CD4-positive, alpha-beta T cell treated with Interleukin-21 for 1 hour (primary cell): ENCODE measurements around the gene PGC.

ENCODE experiments used
- DNase-seq: peaks from one replicate; pipeline ENCODE4 v3.0.0-alpha.2; 2020

The PGC gene

DNA sequence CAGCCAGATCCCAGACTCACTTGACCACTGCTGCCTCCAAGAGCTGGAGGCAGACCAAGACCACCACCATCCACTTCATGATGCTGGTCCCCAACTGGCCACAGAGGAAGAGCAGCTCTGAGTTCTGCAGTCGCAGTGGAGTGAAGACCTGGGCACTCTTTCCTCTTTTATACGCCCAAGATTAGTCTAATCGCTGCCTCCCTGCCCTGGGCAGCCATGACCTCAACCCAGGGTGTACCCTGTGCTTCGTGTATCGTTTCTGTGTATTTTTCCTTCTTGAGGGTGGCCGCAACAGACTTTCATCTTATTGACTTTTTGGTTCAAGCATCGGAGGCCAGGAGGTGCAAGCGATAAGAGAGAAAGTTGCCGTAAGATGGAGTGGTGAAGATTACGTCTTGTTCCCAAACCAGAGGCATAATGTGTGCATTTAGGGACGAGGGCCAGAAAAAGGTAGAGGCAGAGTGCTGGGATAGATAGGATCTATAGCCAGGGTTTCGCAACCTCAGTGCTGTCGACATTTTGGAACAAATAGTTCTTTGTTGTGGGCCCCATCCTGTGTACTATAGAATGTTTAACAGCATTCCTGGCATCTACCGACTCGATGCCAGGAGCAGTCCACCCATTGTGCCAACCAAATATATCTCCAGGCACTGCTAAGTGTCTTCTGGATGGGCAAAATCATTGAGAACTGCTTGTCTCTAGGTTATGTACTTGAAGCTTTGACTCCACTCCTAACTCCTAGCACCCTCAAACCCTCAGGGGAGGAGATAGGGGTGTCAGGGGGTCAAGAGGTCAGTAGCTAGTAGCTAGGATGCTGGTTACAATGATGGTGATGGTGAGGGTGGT lies at the start of gene PGC:
PGC (minus strand) TSS at position 142 of the 846 bp plus-strand sequence; CDS start at position 79, 63 bp downstream.
- no peak for DNase-seq

DNA sequence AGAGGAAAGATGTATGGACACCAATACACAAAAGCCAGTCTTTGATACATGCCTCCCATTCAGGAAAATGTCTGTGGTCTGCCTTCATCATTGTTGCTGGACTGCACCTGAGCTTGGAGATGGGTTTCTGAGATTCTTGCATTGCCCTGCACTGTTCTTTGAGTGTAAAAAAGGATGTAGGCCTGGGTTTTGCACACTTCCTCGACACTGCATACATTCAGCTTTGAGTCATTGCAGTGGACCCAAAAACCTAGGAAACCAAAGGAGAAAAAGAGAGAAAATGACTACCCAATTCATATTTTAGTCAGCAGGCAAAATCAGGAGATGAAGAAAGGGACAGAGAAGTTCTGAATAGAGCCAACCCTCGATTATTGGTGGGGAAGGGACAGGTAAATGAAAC lies 49.3 kb upstream of the PGC start:
- DNase-seq: no peak

DNA sequence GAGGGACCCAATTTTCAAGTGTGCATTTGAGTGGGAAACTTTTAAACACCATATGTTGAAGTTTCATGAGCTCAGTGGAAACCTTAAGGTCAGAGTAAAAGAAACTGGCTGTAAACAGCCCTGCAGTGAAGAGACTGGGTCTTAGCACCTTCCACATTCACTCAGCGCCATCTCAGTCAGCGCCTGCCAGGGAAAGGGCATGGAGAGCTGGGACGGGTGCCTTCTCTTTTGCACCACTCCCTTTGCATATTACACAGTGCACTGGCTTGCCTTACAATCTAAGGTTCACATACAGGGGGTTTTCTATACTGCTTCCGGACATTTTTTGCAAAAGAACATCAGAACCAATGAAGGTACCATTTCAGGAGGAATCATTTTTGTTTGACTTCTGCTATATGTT lies 44.8 kb upstream of the PGC start:
- no peak for DNase-seq

DNA sequence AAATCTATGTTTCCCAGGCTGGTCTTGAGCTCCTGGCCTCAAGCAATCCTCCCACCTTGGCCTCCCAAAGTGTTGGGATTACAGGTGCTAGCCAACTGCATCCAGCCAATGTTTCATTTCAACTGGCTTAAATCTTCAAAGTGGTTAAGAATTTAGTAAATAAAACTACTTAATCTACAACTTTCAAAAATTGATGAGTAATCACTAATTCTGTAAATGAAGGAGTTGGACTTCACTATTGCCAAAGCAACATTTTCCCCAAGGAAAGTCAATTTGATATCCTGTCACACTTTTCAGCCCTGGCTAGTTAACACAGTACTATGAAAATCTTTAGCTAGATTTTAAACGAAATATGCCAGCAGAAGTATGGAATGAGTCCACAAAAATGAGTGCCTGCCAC lies 44.1 kb upstream of the PGC start:
- no peak for DNase-seq

DNA sequence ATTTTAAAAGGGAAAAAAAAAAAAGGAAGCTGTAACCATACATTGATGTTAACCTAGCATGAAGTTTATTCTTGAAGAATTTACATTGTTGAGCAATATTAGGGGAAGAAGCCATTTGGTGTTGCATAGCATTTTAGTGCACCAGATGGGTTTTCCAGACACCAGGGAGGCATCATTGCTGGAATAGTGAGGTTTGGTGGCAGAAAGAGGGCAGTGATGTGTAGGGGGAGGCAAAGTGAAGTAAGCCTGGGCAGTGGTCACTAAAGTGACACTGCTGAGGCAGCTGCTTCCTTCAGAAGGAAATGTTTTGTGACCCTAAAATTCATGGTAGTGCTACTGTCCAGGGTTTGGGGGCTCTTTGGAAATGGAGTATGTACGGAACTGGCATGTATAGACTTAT lies 42.8 kb upstream of the PGC start:
- DNase-seq: no peak

DNA sequence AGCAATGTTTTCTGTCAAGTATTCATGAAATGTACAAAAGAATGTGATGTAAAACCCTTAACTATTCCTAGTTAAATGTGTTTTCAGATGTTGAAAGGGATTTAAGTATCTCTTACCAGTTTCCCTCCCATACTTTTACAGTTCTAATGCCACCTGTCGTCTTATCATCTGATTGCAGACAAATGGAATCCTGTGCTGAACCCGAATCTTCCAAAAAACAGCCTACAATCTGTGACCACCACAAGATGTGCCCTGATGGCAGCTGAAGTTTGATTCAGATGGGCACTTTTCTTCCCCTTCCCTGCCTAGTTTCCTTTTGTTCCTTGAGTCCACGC lies 42.2 kb upstream of the PGC start:
- no peak for DNase-seq

DNA sequence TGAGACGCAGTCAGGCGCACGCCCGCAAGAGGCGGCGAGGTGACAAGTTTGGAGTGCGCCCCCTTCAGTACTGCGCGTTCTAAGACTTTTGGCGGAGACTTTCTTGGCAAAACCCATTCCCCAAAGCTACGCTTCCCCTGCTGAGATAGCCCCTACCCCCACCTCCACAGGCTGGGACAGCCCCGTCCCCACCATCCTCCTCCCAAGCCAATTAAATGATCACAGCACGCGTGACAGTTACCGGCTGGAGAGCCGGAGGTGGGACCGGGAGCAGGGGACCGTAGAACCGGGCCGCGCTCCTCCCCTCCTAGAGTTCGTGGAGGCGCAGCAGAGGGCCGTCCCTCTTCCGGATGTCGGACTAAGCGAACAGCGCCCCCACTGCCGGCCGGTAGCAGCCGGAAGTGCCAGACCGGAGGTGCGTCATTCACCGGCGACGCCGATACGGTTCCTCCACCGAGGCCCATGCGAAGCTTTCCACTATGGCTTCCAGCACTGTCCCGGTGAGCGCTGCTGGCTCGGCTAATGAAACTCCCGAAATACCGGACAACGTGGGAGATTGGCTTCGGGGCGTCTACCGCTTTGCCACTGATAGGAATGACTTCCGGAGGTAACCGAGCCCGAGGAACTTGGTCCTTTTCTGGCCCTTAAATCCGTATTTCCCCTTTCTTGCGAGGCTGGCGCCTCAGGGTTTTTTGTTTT lies 40.2 kb upstream of the PGC start, which contains the start of gene TOMM6:
TOMM6 (plus strand) TSS at position 476 of the 699 bp plus-strand sequence; CDS start at position 480, 4 bp downstream.
- peak; percentile 96 for DNase-seq

DNA sequence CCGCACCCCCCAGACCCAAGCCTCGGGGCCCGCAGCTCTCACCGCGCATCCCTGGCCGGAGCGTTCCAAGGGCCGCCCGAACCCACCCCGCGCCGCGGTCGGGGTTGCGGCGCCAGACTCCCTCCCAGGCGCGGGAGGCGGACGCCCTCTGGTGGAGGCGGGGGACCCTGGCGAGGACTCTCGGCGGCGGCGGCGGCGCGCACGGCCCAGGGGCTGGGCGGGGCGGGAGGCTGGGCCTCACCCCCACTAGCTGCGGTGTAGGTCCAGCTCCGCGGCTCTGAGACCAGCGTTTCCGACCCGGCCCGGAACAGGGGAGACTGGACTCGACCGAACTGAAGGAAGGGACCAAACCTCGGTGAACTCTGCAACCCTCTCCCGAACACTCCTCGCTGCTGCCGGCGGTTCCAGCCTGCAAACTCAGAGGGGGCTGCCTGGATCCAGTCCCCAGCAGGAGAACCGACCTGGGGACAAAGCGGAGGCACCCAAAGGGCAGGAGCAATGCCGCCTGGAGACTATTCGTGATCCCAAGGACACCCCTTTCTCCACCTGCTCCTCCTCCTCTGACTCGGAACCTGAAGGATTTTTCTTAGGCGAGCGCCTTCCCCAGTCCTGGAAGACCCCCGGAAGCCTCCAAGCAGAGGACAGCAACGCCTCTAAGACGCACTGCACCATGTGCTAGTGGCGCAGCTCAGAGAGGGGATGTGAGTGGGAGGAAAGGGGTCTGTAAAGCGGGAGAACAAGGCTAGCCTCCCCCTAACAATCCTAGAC lies 39.4 kb upstream of the PGC start:
- peak; percentile 88 for DNase-seq

DNA sequence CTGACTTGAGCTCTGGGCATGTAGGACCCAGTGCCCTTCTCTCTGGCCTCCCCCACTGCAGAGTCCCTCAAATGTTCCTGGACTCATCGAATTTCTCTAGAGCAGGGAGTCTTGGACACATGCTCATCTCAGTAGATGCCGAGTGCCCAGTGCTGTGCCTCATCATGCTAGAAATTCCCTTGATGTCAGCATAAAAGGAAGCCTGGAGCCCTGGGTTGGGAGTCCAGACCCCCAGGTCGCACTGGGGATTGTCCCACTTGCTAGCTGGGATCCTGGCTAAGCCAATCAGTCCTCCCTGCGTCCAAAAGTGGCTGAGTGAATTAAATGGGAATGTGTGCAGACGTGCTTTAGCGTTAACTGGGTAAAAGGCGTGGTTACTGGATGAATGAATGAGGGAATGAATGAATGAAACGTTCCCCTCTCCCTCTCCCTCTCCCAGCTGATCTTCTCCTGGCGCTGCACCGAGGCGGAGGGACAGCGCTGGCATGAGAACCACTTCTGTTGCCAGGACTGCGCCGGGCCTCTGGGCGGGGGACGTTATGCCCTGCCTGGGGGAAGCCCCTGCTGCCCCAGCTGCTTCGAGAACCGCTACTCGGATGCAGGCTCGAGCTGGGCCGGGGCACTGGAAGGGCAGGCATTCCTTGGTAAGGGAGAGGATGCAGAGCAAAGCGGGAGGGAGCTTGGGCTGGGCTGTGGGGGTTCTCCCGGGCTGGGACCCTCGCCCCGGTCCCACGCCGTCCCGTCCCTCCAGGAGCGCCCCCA lies 38.7 kb upstream of the PGC start:
- no peak for DNase-seq

DNA sequence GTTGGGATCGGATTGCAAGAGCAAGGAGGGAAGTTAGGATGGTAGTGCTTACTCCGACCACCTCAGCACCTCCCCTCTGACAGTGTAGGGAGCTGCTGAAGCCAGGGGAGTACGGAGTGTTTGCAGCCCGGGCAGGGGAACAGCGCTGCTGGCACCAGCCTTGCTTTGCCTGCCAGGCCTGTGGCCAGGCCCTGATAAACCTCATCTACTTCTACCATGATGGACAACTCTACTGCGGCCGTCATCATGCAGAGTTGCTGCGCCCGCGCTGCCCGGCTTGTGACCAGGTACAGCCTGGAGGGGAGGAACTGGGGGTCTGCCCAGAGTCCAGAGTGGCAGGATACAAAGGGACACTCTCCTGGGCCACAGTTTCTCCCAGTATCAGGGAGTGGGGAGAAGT lies 38.1 kb upstream of the PGC start:
- no peak for DNase-seq

DNA sequence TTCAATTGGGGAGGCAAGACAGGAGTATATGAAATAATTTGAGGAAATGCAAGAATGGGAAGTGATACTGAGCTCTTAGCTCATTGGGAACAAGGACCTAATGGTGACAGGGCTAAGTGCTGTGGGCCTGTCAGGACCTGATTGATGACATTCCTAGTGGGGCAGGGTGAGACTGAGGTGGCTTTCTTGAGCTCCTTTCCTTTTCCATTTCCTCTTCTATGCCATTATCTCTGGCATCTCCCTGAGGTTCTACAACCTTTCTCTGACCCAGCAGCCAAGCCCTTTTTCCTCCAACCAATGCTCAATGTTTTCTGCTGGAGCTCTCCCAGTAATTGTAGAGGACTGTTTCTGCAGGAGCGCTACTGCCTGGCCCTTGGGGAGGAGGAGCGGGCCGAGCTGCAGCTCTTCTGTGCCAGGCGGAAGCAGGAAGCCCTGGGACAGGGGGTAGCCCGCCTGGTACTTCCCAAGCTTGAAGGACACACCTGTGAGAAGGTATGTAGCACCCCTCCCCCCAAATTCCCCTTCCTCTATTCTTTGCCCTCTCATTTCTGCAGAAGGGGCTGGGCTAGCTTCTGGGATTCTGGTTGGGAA lies 37.5 kb upstream of the PGC start:
- DNase-seq: no peak

DNA sequence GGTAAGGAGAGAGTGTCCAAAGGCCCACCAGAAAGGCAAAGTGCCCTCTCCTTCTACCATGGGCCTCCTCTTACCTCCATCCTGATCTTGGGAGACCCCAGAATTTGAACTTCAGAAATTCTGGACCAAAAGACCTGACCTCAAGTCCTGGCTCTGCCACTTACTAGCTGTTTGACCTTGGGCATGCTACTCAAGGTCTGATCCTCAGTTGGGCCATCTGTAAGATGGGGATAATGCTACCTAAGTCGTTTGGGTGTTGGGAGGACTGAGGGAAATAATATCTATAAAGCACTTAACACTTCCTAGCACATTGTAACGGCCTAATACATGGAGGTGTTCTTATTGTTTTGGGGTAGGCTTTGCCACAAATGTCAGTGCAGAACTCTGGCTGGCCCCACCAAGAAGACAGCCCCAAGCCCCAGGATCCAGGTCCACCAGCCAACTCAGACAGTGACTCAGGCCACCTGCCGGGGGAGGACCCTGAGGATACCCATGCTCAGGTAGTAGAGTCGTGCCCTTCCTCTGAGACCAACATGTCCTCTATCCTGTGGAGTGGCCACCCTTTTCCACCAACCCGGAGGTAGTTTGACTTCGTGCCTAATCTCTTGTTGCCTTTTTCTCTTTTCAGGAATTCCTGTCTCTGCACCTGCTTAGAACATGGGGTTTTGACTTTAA lies 36.0 kb upstream of the PGC start:
- DNase-seq: no peak

DNA sequence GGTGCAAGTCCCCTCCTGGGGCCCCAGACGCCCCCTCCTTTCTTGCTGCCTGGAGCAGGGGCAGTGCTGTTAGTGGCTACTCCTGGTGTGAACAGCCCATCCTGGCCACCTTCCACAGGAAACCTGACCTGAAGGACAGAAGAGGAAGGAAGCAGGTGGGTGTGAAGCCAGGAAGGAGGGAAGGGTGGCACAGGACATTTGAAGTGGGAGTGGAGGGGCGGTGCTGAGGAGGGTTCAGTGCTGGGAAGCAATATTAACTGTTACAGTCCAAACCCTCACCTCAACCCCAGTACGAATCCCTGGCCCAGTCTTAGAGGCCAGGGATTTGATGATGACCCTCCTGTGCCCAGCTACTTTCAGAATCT lies 34.2 kb upstream of the PGC start:
- DNase-seq: no peak

DNA sequence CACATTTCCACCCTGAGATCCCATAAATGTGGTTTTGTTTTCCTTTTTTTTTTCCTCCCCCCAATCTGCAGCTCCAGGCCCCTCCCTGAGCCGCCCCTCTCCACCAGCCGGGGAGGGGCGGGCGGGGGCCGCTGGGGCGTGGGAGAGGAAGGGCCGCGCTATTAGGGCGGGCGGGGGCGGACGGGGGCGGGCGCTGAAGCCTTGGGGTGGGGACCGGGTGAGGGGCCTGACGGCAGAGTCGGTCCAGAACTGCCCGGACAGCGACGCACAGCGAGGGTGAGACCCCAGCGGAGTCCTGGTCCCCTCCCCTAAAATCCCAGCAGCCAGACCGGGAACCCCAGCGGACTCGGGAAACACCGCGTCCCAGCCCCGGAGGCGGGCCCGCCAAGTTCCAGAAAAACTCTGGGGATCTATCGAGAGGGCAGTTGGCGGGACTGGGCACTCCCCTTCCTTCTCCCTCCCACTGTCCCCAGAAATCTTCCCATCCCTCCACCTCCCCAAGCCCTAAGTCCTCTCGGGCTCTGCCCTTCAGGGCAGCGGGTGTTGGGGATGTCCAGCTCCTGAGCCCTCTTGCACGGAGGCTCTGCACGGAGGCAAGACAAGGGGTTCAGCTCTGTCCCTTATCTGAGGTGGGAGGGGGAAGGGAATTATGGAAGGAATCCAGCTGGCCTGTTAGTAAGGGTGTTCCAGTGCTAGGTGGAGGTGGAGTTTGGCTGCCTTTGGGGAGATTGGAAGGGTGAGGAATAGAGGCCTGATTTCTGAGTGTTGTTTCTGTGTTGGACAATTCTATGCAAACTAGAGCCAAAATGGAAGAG lies 33.6 kb upstream of the PGC start, which contains the start of gene PRICKLE4:
PRICKLE4 (plus strand) TSS at position 232 of the 815 bp plus-strand sequence. CDS start 2,692 bp downstream, outside the sequence.
- DNase-seq: no peak

DNA sequence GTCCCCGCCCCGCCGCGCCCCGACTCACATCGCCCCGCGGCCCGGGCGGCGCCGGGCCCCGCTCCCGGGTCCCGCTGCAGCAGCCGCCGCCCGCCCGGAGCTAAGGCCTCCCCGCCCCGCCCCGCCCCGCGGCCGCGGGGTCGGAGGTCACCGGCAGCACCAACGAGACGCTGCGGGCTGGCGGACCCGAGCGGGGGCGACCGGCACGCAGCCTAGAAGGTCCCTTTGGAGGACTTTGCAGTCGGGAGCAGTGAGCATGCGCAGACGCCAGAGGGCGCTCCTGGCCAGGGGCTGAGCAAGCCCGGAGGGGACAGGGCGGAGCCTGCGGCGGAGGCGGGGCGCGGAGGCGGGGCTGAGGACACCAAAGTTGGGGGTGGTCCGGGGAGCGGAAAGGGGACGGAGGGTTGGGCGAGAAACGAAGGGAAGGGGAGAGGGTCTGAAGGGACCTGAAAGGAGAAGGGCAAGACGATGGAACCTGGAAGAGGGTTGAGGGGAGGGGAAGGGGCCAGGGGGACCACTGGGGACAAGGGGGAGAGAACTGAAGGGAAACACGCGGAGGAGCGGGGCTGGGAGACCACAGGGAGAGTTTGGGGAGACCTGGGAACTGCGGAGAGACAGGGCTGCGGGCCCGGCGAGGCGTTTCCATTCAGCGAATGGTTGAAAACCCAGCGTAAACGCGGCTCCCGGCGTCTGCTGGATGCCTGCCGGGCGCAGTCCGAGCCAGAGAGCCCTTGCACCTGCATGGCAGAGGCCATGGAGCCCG lies 32.8 kb upstream of the PGC start, which contains the start of gene FRS3:
FRS3 (minus strand) TSS at position 113 of the 763 bp plus-strand sequence. CDS start 2,913 bp downstream, outside the sequence.
- peak; percentile 99 for DNase-seq

DNA sequence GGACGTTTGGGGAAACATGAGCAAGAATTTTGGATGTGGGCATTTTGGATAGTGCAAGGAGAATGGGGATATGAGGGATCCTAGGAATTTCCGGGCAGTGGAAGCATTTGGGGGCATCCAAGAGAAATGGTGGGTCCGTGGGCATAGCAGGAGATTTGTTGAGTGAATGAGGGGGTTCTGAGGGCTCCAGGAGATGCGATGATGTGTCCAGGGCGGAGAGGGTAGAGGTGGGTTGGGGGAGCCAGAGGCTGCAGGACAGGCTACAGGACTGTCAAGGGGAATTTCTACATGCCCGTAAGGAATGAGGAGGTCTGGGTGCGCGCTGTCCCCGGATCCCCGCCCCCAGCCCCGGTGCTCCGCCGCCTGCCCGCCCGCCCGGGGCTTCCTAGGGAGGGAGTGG lies 32.1 kb upstream of the PGC start:
- no peak for DNase-seq

DNA sequence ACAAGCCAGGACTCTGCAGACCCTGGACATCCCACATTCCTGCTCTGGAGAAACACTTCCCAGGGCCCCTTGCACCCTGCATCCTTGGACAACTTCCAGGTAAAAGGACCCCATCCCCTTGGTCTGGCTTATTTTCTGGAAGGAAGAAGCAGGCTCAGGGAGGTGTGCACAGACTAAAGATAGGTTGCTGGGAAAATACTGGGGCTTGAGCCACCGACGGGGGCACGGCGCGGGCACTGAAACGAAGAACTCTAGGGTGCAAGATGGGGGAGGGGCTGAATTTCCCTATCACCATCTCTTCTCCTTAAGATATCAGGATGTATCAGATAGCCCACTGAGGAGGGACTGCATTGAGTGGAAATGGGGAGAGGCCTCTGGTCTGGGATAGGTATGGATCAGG lies 31.7 kb upstream of the PGC start:
- no peak for DNase-seq

DNA sequence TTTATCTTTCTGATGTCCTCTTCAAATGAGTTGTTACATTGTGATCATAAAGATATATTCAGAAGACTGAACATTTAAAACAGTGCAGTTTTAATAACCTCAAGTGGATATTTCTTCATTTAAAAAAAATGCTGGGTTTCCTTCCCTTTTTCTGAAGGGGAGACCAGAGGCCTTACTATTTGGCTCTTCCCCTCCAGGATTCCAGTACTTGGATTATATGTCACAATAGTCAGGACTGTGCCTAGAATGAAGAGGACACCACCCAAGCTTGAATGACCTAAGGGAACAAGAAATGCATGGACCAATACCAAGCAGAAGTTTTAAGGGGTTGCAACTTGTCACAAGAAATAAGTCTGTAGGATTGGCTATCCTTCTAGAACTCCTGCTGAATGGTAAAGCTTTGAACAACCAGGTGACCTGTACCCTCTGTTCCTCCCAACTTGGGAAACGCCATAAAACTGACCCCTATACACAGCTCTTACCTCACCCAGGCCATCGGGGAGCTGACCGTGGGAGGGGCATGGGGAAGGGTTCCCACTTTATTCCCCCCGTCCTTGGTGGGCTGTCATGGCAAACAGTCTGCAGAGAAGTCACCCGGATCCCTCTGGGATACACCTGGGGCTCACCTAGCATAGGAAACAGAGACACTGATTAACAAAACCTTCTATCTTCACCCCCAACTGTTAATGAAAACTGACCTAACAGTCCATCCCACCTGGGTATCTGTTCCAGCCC lies 30.5 kb upstream of the PGC start:
- no peak for DNase-seq

DNA sequence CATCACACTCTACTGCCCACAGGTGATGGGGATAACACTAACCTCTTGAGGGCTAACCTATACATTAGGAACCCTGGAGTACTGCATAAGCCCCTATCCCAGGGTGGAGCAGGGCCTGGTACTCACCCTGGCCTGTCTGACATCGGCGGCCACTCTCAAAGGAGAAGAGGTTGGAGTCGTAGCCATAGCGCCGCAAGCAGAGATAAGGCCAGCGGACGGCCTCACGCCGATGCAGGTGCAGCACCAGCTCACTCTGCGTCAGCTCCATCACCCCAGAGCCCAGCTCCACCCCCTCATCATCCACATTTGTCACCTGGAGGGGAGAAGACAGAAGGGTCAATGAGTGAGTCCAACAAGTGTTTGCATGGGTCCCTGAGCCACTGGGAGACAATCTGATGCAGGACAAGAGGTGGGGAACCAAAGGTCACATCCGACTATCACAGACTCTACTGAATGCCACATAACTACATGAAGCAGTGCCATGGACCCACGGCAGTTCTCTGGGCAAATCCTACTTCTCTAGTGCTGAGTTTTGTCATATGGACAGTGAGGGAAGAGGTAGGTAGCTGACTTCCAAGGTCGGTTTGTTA lies 28.2 kb upstream of the PGC start:
- no peak for DNase-seq
